Measurements from ENCODE around the gene VWA8. TPM values are rescaled to one million over a fixed set of nuclear protein-coding genes. Genes with fewer than 3 reads are reported as not detected.

VWA8 gene
- total and polyA plus RNA-seq, 2 of the 8 experiments (the other 6 are each of a cell fraction or from before 2014, with no cell fraction given): 5.9 to 19.6 TPM

- H4K20me1 ChIP-seq (replicated peaks in 1 of 2; ENCODE audit: control insufficient read depth in 1 of 2, insufficient read depth in 2 of 2, low read length in 2 of 2): no peaks in the 10 kb centered on the region
- POLR2A ChIA-PET (ENCODE audit: partially characterized antibody): interaction anchor here (0.6 kb wide), 1 partner anchor 261 kb away, joined by 4 read pairs; no protein-coding TSS in a partner anchor
- CTCF ChIA-PET (ENCODE audit: partially characterized antibody): interaction anchor here (0.6 to 7.6 kb wide), 9 partner anchors 9 to 568 kb away, joined by 3 to 56 read pairs (median 4); partner anchors contain the start of gene RGCC
- no peak overlapping the region for H2BK12ac ChIP-seq (ENCODE audit: low read depth, low read length)
- H3K4me1 ChIP-seq (replicated peaks in 1 of 4; ENCODE audit: control insufficient read depth in 3 of 4, insufficient read depth in 4 of 4, low read length in 3 of 4): no peaks in the 10 kb centered on the region
- DNase-seq (ENCODE audit: low read depth in 1 of 2, low spot score in 2 of 2) (no peak), FAIRE-seq (no peak)
- H3K4me2 ChIP-seq (ENCODE audit: insufficient read depth in 1 of 2, low read depth in 2 of 2, low read length in 2 of 2): no peak overlapping the region
- H2BK5ac ChIP-seq (ENCODE audit: low read depth, low read length): no peak overlapping the region
- no peak overlapping the region for H2BK20ac ChIP-seq (ENCODE audit: low read length)
- no peaks in the 10 kb centered on the region for H3K23me2 ChIP-seq (ENCODE audit: low read depth, low read length)
- no peaks in the 10 kb centered on the region for H3K79me2 ChIP-seq (ENCODE audit: control insufficient read depth in 1 of 2, insufficient read depth in 2 of 2, low read length in 2 of 2)
- H4K91ac ChIP-seq (replicated peaks; ENCODE audit: insufficient read length, low read length): no peak overlapping the region
- H3K27ac ChIP-seq (ENCODE audit: low read depth, low read length): no peak overlapping the region
- H3K4me3 ChIP-seq (ENCODE audit: extremely low read depth in 1 of 4, insufficient read depth in 2 of 4, low read depth in 3 of 4, low read length in 4 of 4): no peak overlapping the region
- no peak overlapping the region for H2AFZ ChIP-seq (ENCODE audit: low read length)
- no peak overlapping the region for H3K9ac ChIP-seq (replicated peaks in 1 of 4; ENCODE audit: extremely low read depth in 1 of 4, low read depth in 3 of 4, low read length in 3 of 4)
- no peak overlapping the region for H3K4ac ChIP-seq (replicated peaks; ENCODE audit: insufficient read length, low read depth, low read length)
- H3K79me1 ChIP-seq (ENCODE audit: low read depth, low read length): no peaks in the 10 kb centered on the region
- H3K27me3 ChIP-seq (replicated peaks in 1 of 4; ENCODE audit: control insufficient read depth in 3 of 4, extremely low read depth in 1 of 4, insufficient read depth in 3 of 4, low read length in 3 of 4): no peaks in the 10 kb centered on the region
- no peak overlapping the region for H2BK15ac ChIP-seq (ENCODE audit: low read length)
- no peak overlapping the region for H4K5ac ChIP-seq (ENCODE audit: insufficient read length, low read depth, low read length)
- H2BK120ac ChIP-seq (replicated peaks; ENCODE audit: low read depth, low read length): no peak overlapping the region
- H2AK5ac ChIP-seq (ENCODE audit: low read depth, low read length): no peak overlapping the region
- H3K36me3 ChIP-seq (ENCODE audit: control insufficient read depth in 2 of 4, insufficient read depth in 4 of 4, low read length in 3 of 4): no peaks in the 10 kb centered on the region
- TF ChIP-seq, protein P1, sequence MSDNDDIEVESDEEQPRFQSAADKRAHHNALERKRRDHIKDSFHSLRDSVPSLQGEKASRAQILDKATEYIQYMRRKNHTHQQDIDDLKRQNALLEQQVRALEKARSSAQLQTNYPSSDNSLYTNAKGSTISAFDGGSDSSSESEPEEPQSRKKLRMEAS (IDR thresholded peaks at IDR 0.05): no peak
- no peak for TF ChIP-seq KDM4A (IDR thresholded peaks at IDR 0.05; ENCODE audit: low read depth, low read length, severe bottlenecking)
- TF ChIP-seq TEAD4 (IDR thresholded peaks at IDR 0.05; ENCODE audit: low read depth, low read length): no peak
- no peak for TF ChIP-seq ZNF274 (IDR thresholded peaks at IDR 0.05; ENCODE audit: borderline replicate concordance, extremely low read depth, low read length)
- WGBS, 2 experiments (ENCODE audit: extremely low coverage in 1 of 2, insufficient coverage in 1 of 2, insufficient read length in 1 of 2, insufficient replicate concordance in 2 of 2, low coverage in 1 of 2, low lambda C conversion rate in 2 of 2, missing lambda C conversion rate in 1 of 2): 77% methylated on average over 5 of the region's 5 CpGs; no CpG with 5 or more reads in 1 of the 2 experiments
- no peak overlapping the region for H4K8ac ChIP-seq (ENCODE audit: extremely low read depth, insufficient read depth, low read length)
- H3K23ac ChIP-seq (ENCODE audit: insufficient read length): no peak overlapping the region
- no peak overlapping the region for H3K18ac ChIP-seq (ENCODE audit: extremely low read depth, low read length)
- H3K56ac ChIP-seq (replicated peaks; ENCODE audit: insufficient read length, low read depth, low read length): no peak overlapping the region
- no peaks in the 10 kb centered on the region for H3K9me3 ChIP-seq (ENCODE audit: insufficient read depth in 2 of 2, low read depth in 1 of 2, low read length in 1 of 2)
- no peak overlapping the region for H3K14ac ChIP-seq (ENCODE audit: insufficient read length)
Measured at GRCh38 chr13:41648314-41648935, 312.5 kb downstream of the VWA8 start.
